CD4-positive, alpha-beta memory T cell (primary cell): ENCODE measurements around the gene FAM204A. TPM values are rescaled to one million over a fixed set of nuclear protein-coding genes. Genes with fewer than 3 reads are reported as not detected.

Source experiments
- CTCF ChIA-PET: fragments of 350-600 bp; sonication (Branson Sonifier 250); formaldehyde crosslinking; loops from one replicate; lab custom pipeline; 2021; ENCODE audit warnings: inconsistent platforms; ENCODE audit not compliant: partially characterized antibody; lab: Charles Lee
- POLR2A ChIA-PET: fragments of 350-600 bp; sonication (Branson Sonifier 250); formaldehyde crosslinking; loops from one replicate; lab custom pipeline; 2021; ENCODE audit not compliant: partially characterized antibody; lab: Charles Lee
- DNase-seq, 5 donors: peaks; one replicate each; pipeline versions ENCODE4 v3.0.0 to v3.0.0-alpha.2; 2020 to 2022; ENCODE audit warnings: mixed read lengths in 1 of 5
- H3K27ac ChIP-seq: one replicate; pipeline ENCODE4 v1.7.0; 2013; ENCODE audit warnings: low read depth, low read length
- H3K27me3 ChIP-seq: 2 replicates; pipeline ENCODE4 v1.7.0; 2013; ENCODE audit warnings: mild to moderate bottlenecking, low read length, moderate library complexity; ENCODE audit not compliant: insufficient read depth
- H3K36me3 ChIP-seq: 2 replicates; pipeline ENCODE4 v1.7.0; 2013; ENCODE audit warnings: mild to moderate bottlenecking, low read length, moderate library complexity; ENCODE audit not compliant: insufficient read depth
- H3K4me1 ChIP-seq: 2 replicates; pipeline ENCODE4 v1.7.0; 2013; ENCODE audit warnings: mild to moderate bottlenecking, low read length, moderate library complexity; ENCODE audit not compliant: insufficient read depth
- H3K4me3 ChIP-seq, 2 donors: one replicate each; pipeline ENCODE4 v1.7.0; 2013; ENCODE audit warnings: low read length in 2 of 2, mild to moderate bottlenecking in 1 of 2
- H3K9me3 ChIP-seq, 2 donors: one replicate each; pipeline ENCODE4 v1.7.0; 2013; ENCODE audit warnings: low read length in 2 of 2, control low read depth in 1 of 2; ENCODE audit not compliant: control insufficient read depth in 1 of 2
- H3K27ac Mint-ChIP-seq, 7 donors: one replicate each; pipeline ENCODE4 v1.8.0; 2020 to 2021; ENCODE audit warnings: mixed read lengths in 7 of 7, mild to moderate bottlenecking in 6 of 7, inconsistent platforms in 3 of 7, moderate library complexity in 3 of 7
- H3K27me3 Mint-ChIP-seq, 2 donors: one replicate each; pipeline ENCODE4 v1.8.0; 2020 to 2021; ENCODE audit warnings: mixed read lengths in 2 of 2
- H3K36me3 Mint-ChIP-seq, 2 donors: one replicate each; pipeline ENCODE4 v1.8.0; 2020 to 2021; ENCODE audit warnings: mixed read lengths in 2 of 2, inconsistent platforms in 1 of 2, mild to moderate bottlenecking in 1 of 2
- H3K4me1 Mint-ChIP-seq, 4 donors: one replicate each; pipeline ENCODE4 v1.8.0; 2020 to 2021; ENCODE audit warnings: mixed read lengths in 4 of 4, mild to moderate bottlenecking in 1 of 4
- H3K4me3 Mint-ChIP-seq, 8 donors: one replicate each; pipeline ENCODE4 v1.8.0; 2020 to 2021; ENCODE audit warnings: mixed read lengths in 8 of 8, mild to moderate bottlenecking in 7 of 8, moderate library complexity in 6 of 8, inconsistent platforms in 3 of 8
- H3K9me3 Mint-ChIP-seq, 8 donors: one replicate each; pipeline ENCODE4 v1.8.0; 2020 to 2021; ENCODE audit warnings: mixed read lengths in 8 of 8, mild to moderate bottlenecking in 5 of 8, inconsistent platforms in 3 of 8, moderate library complexity in 1 of 8
- intact Hi-C: fragments of 100-400 bp; cut with micrococcal nuclease; formaldehyde crosslinking; loops from one replicate; pipeline ENCODE4 v1.15.1; 2023
- polyA plus RNA-seq, 2 donors: library from polyadenylated mRNA; unstranded; fragments of 300-500 nt; fragmentation: Illumina TruSeq; gene quantifications; one replicate each; pipeline ENCODE4 v1.2.3, GENCODE V29; 2021
- total RNA-seq, 2 experiments: library from RNA; stranded (reverse); gene quantifications; one replicate each; pipeline ENCODE4 v1.2.3, GENCODE V29; 2021

FAM204A gene
- total and polyA plus RNA-seq, 4 experiments from 2014 or later: 64.3 to 205 (median 86.9) TPM

DNA sequence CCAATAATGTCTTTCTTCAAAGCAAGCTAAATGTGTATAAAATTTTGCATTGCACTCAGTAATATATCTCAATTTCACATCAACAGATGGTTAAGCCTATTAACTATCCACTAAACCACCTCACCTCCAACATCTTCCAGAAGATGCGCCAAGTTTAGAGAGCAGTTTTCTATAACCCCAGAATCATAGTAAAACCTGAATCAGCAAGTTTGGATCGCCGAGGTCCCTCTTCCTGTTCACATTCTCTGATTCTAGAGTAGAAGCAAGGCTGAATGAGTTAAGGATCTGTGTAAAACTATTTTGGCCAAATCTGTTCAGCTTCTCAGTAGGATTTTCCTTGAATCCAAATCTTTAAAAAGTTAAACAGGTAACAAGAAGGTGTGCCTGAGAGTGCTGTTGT is 1.4 kb upstream of the FAM204A start:
- ChIA-PET POLR2A (no interaction called here), CTCF (interaction anchor here (0.6 kb wide), 1 partner anchor 737 kb away, joined by 3 read pairs; no protein-coding TSS in a partner anchor)
- peaks cover 25 to 53% (median 38%) of the 10 kb centered on the region in 4 donors for H3K4me1 Mint-ChIP-seq
- peak overlapping the region; percentile 51 to 100 (median 94) for H3K4me3 Mint-ChIP-seq
- Histone ChIP-seq H3K9me3 (no peaks in the 10 kb centered on the region), H3K27ac (no peak overlapping the region), H3K4me3 (no peak overlapping the region), H3K27me3 (no peaks in the 10 kb centered on the region), H3K36me3 (no peaks in the 10 kb centered on the region), H3K4me1 (peaks cover 44% of the 10 kb centered on the region)
- no peak for DNase-seq
- peaks cover 0 to 12% of the 10 kb centered on the region in 2 donors for H3K36me3 Mint-ChIP-seq
- H3K27me3 Mint-ChIP-seq: peaks cover 0 to 2% of the 10 kb centered on the region in 2 donors
- intact Hi-C loops: loop anchor here (5.0 kb wide), 1 partner anchor 966 kb away; the partner anchor contains the start of gene PDZD8
- no peaks in the 10 kb centered on the region for H3K9me3 Mint-ChIP-seq
- peak overlapping the region; percentile 18 to 99 (median 96) for H3K27ac Mint-ChIP-seq

DNA sequence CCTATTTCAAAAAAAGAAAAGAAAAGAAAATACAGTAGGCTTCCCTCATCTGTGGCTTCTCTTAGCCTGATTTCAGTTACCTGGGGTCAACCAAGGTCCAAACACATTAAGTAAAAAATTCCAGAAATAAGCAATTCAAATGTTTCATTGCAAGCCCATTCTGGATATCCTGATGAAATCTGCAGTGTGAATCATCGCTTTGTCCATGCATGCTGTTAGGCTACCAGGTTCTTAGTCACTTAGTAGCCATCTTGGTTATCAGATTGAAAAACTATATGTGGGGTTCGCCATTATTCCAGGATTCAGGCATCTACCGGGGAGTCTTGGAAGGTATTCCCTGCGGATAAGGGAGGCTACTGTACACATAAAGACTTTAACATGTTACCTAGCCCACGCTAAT is 991 bp upstream of the FAM204A start:
- Mint-ChIP-seq H3K27ac (peak overlapping the region; percentile 42 to 99 (median 97)), H3K9me3 (no peaks in the 10 kb centered on the region), H3K27me3 (peaks cover 0 to 2% of the 10 kb centered on the region in 2 donors), H3K36me3 (peaks cover 0 to 12% of the 10 kb centered on the region in 2 donors), H3K4me1 (peaks cover 29 to 57% (median 42%) of the 10 kb centered on the region in 4 donors), H3K4me3 (peak overlapping the region; percentile 51 to 100 (median 94))
- H3K4me3 ChIP-seq: no peak overlapping the region
- intact Hi-C loops: loop anchor here (5.0 kb wide), 1 partner anchor 966 kb away; the partner anchor contains the start of gene PDZD8
- ChIA-PET POLR2A (no interaction called here), CTCF (interaction anchor here (0.6 kb wide), 1 partner anchor 737 kb away, joined by 3 read pairs; no protein-coding TSS in a partner anchor)
- peak overlapping the region; percentile 78 for H3K27ac ChIP-seq
- no peaks in the 10 kb centered on the region for H3K27me3 ChIP-seq
- no peaks in the 10 kb centered on the region for H3K9me3 ChIP-seq
- no peak for DNase-seq
- H3K36me3 ChIP-seq: no peaks in the 10 kb centered on the region
- H3K4me1 ChIP-seq: peaks cover 46% of the 10 kb centered on the region

DNA sequence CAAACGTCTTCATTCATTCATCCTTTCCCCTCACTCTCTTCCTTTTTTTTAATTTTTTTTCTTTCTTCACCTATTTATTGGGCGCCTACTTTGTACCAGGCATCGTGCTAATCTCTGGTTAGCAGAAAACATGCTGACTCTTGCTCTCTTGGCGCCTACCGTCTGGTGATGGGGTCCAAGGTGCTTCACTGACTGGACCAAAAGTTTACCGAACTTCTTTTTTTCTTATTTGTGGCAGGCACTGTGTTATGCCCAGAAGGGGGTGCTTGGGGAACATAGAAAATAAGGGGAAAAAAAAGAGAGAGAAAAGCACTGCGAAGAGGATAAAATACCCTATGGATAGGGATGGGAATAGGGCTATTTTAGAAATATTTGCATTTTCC is 505 bp upstream of the FAM204A start:
- POLR2A ChIA-PET: interaction anchor here (1.3 kb wide), 1 partner anchor 14 kb away, joined by 3 read pairs; no protein-coding TSS in a partner anchor

DNA sequence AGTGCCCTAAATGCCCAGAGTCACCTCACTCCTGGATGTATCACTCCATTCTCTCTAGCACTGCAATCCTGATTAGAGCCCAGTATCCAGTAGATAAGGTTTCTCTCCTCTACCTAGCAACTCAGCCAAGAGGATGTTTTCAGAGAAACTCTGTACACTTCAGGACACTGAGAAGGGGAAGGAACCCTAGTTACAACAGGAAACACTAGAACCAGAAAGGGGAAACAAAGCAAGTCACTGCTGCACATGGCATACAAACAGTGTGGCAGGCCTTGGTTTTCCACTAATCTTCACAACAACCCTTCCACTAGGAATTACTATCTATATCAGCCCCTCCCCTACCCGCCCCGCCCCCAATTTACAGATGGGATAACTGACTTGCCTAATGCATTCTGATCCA is 1.6 kb downstream of the FAM204A start:
- Histone ChIP-seq H3K9me3 (no peaks in the 10 kb centered on the region), H3K27ac (peak overlapping the region; percentile 29), H3K27me3 (no peaks in the 10 kb centered on the region), H3K36me3 (peaks cover 6% of the 10 kb centered on the region), H3K4me3 (no peak overlapping the region), H3K4me1 (peaks cover 46% of the 10 kb centered on the region)
- DNase-seq: no peak
- H3K27ac Mint-ChIP-seq: peak overlapping the region; percentile 43 to 99 (median 69)
- H3K36me3 Mint-ChIP-seq: peaks cover 6 to 28% of the 10 kb centered on the region in 2 donors
- ChIA-PET POLR2A (no interaction called here), CTCF (no interaction called here)
- H3K27me3 Mint-ChIP-seq: peaks cover 0 to 2% of the 10 kb centered on the region in 2 donors
- intact Hi-C loops: loop anchor here (5.0 kb wide), 1 partner anchor 963 kb away; the partner anchor contains the start of gene PDZD8
- no peaks in the 10 kb centered on the region for H3K9me3 Mint-ChIP-seq
- peaks cover 35 to 64% (median 48%) of the 10 kb centered on the region in 4 donors for H3K4me1 Mint-ChIP-seq
- peak overlapping the region; percentile 31 to 100 (median 94) for H3K4me3 Mint-ChIP-seq

More for the DNA sequence above, 505 bp upstream of the FAM204A start:
- peaks cover 0 to 15% of the 10 kb centered on the region in 2 donors for H3K36me3 Mint-ChIP-seq
- H3K27me3 Mint-ChIP-seq: peaks cover 0 to 2% of the 10 kb centered on the region in 2 donors
- H3K27me3 ChIP-seq: no peaks in the 10 kb centered on the region
- H3K4me3 Mint-ChIP-seq: peak overlapping the region; percentile 93 to 100 (median 95)
- no peaks in the 10 kb centered on the region for H3K36me3 ChIP-seq
- H3K4me1 Mint-ChIP-seq: peaks cover 34 to 62% (median 46%) of the 10 kb centered on the region in 4 donors
- intact Hi-C loops: loop anchor here (1.0 to 5.0 kb wide), 4 partner anchors 117 to 965 kb away; partner anchors contain the start of genes PDZD8 and RAB11FIP2
- peak overlapping the region; percentile 88 to 96 for H3K4me3 ChIP-seq
- peaks cover 46% of the 10 kb centered on the region for H3K4me1 ChIP-seq
- peak overlapping the region; percentile 93 to 99 (median 97) for H3K27ac Mint-ChIP-seq
- peak in 1 of 5 donors; percentile 33 for DNase-seq
- H3K9me3 ChIP-seq: no peaks in the 10 kb centered on the region
- no peaks in the 10 kb centered on the region for H3K9me3 Mint-ChIP-seq
- H3K27ac ChIP-seq: peak overlapping the region; percentile 78
- CTCF ChIA-PET: no interaction called here

DNA sequence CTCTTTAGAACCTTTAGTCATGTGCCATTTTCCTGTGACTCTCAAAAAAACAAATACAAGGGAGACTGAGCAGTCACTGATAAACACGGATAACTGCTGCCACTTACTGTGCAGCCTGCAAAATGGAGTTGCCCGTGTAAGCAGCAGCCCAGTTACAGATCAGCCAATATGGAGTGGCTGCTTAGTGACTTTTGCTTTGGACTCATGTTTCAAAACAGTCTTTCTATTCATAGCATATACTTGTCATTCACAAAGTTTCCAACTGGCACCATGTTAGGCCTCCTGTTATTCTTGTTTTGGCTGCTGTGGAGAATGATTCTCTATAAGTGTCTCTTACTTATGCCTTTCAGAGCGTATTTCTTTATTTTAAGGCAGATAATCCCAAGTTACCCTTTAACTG is 3.0 kb downstream of the FAM204A start:
- ChIA-PET CTCF (no interaction called here), POLR2A (no interaction called here)
- Mint-ChIP-seq H3K4me1 (peaks cover 38 to 65% (median 51%) of the 10 kb centered on the region in 4 donors), H3K36me3 (peaks cover 17 to 40% of the 10 kb centered on the region in 2 donors), H3K27ac (peak overlapping the region in 1 of 7 donors; percentile 66), H3K9me3 (no peaks in the 10 kb centered on the region), H3K4me3 (no peak overlapping the region), H3K27me3 (peaks cover 0 to 2% of the 10 kb centered on the region in 2 donors)
- intact Hi-C loops: no loop called here
- H3K36me3 ChIP-seq: peaks cover 12% of the 10 kb centered on the region
- H3K27me3 ChIP-seq: no peaks in the 10 kb centered on the region
- H3K9me3 ChIP-seq: no peaks in the 10 kb centered on the region
- H3K4me1 ChIP-seq: peaks cover 46% of the 10 kb centered on the region
- H3K27ac ChIP-seq: no peak overlapping the region
- DNase-seq: no peak
- no peak overlapping the region for H3K4me3 ChIP-seq

DNA sequence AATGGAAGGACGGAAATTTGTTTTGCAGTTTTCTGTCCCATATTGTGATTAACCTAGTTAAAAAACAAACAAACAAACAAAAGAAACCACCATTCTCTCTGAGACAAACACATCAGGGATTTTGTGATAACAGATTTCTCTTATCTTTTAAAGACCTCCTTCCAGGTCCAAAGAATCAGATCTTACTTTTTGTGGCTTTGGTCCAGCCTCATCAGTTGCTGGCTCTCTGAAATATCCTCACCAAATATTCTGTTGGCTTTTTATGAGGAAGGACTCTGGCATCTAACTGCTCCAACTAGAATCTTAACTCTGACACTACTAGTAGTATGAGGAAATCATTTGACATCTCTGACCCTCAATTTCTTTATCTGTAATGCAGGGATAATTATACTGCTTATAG is 4.8 kb downstream of the FAM204A start:
- Histone ChIP-seq H3K27me3 (no peaks in the 10 kb centered on the region), H3K4me3 (no peak overlapping the region), H3K9me3 (no peaks in the 10 kb centered on the region), H3K36me3 (peaks cover 18% of the 10 kb centered on the region), H3K27ac (no peak overlapping the region), H3K4me1 (peaks cover 33% of the 10 kb centered on the region)
- CTCF ChIA-PET: no interaction called here
- Mint-ChIP-seq H3K9me3 (no peaks in the 10 kb centered on the region), H3K36me3 (peaks cover 33 to 57% of the 10 kb centered on the region in 2 donors), H3K27me3 (peaks cover 0 to 2% of the 10 kb centered on the region in 2 donors), H3K4me1 (peaks cover 34 to 56% (median 44%) of the 10 kb centered on the region in 4 donors), H3K4me3 (no peak overlapping the region), H3K27ac (peak overlapping the region in 1 of 7 donors; percentile 12)
- intact Hi-C loops: no loop called here
- POLR2A ChIA-PET: no interaction called here
- no peak for DNase-seq

DNA sequence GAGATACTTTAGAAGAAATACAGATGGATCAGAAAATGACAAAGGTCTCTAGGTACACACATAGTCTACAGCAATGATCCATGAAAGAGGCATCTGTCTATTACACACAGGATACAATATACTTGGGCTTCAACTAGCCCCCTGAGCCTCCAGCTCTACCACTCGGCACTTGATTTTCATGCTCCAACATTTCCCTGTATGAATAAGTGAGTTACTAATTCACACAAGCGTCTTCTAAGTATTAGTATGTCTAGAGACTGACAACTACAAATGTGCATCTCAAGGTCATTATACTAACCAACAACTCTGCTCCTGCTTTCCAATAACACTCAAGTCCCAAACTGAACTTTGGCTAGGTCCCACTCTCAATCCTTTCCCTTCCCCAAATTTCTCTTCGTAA is 8.3 kb downstream of the FAM204A start:
- Histone ChIP-seq H3K36me3 (peaks cover 39% of the 10 kb centered on the region), H3K4me3 (no peak overlapping the region), H3K27me3 (no peaks in the 10 kb centered on the region), H3K9me3 (no peaks in the 10 kb centered on the region), H3K4me1 (peaks cover 4% of the 10 kb centered on the region), H3K27ac (no peak overlapping the region)
- Mint-ChIP-seq H3K27ac (peak overlapping the region in 2 of 7 donors; percentile 0 to 23), H3K4me3 (no peak overlapping the region), H3K27me3 (no peaks in the 10 kb centered on the region), H3K4me1 (peaks cover 20 to 24% (median 23%) of the 10 kb centered on the region in 4 donors), H3K9me3 (no peaks in the 10 kb centered on the region), H3K36me3 (peaks cover 50 to 67% of the 10 kb centered on the region in 2 donors)
- ChIA-PET CTCF (no interaction called here), POLR2A (no interaction called here)
- intact Hi-C loops: no loop called here
- no peak for DNase-seq
